K562 (cell line): ENCODE data around the gene KLHL22. TPM values are rescaled to one million over a fixed set of nuclear protein-coding genes. Genes with fewer than 3 reads are reported as not detected.
A peak's percentile ranks its signal among the peaks of the same experiment; 100 is the strongest.

Source experiments
- ATAC-seq: fragments of 200-7000 bp; cut with Tn5 transposase; 3 replicates; pipeline ENCODE4 v1.9.1; 2020; ENCODE audit warnings: moderate library complexity
- BruUV-seq: library from RNA; stranded (reverse); fragments of 400-500 nt; replicated peaks from 2 replicates; lab custom pipeline; 2021; lab: Mats Ljungman, UMichigan
- CTCF ChIA-PET: fragments of 300-600 bp; formaldehyde crosslinking; extraction: SDS; loops from one replicate; lab custom pipeline; 2021; ENCODE audit warnings: low intra/inter-chr PET ratio; lab: Yijun Ruan, JAX
- POLR2A ChIA-PET: fragments of 300-600, 350-650 bp; sonication (Branson Sonifier 250); formaldehyde crosslinking; extraction: SDS; loops from one replicate; lab custom pipeline; 2021; ENCODE audit warnings: antibody characterized with exemption, inconsistent platforms; lab: Yijun Ruan, JAX
- DNase-seq, 4 experiments: peaks; one replicate each; pipeline versions ENCODE4 v3.0.0 to v3.0.0-alpha.2; 2011 to 2018; ENCODE audit warnings: low spot score in 3 of 4, mixed read lengths in 3 of 4; ENCODE audit errors: extremely low read depth in 1 of 4
- FAIRE-seq: peaks from 2 replicates; lab custom pipeline; 2011; peaks lifted over from hg19 to GRCh38; lab: Jason Lieb, UNC
- H2AFZ ChIP-seq: 2 replicates; pipeline ENCODE4 v1.6.0; 2011; ENCODE audit warnings: low read depth, low read length, control low read depth, inconsistent platforms
- H3K27ac ChIP-seq: fragments of 200-600 bp; 3 replicates; pipeline ENCODE4 v1.8.0; 2011; ENCODE audit warnings: low read depth, mild to moderate bottlenecking, control low read depth, inconsistent platforms, low read length, moderate library complexity, mixed read lengths; ENCODE audit errors: extremely low read depth
- H3K27me3 ChIP-seq, 2 experiments: fragments of 300-600 bp in 1 of 2; 2 replicates in 1 of 2; 3 replicates in 1 of 2; pipeline versions ENCODE4 v1.6.0 to v1.8.0; 2011; ENCODE audit warnings: inconsistent platforms in 2 of 2, low read length in 2 of 2, mild to moderate bottlenecking in 1 of 2, mixed read lengths in 1 of 2, moderate library complexity in 1 of 2; ENCODE audit not compliant: control insufficient read depth in 2 of 2, insufficient read depth in 2 of 2
- H3K36me3 ChIP-seq: fragments of 300-600 bp; 3 replicates; pipeline ENCODE4 v1.8.0; 2011; ENCODE audit warnings: mild to moderate bottlenecking, low read length, inconsistent platforms; ENCODE audit not compliant: control insufficient read depth, insufficient read depth
- H3K4me1 ChIP-seq, 2 experiments: fragments of 200-600 bp in 1 of 2; replicated peaks in 1 of 2; 2 replicates in 1 of 2; 3 replicates in 1 of 2; pipeline versions ENCODE4 v1.5.1 to v1.8.0; 2011; ENCODE audit warnings: inconsistent platforms in 2 of 2, low read length in 2 of 2, mild to moderate bottlenecking in 1 of 2, mixed read lengths in 1 of 2, moderate library complexity in 1 of 2; ENCODE audit not compliant: control insufficient read depth in 2 of 2, insufficient read depth in 2 of 2
- H3K4me2 ChIP-seq: 2 replicates; pipeline ENCODE4 v1.6.1; 2011; ENCODE audit warnings: low read length, control low read depth, inconsistent platforms, mixed read lengths; ENCODE audit not compliant: insufficient read depth
- H3K4me3 ChIP-seq: fragments of 200-600 bp; sonication (generic), shearing (Covaris generic); 2 replicates; pipeline ENCODE4 v1.5.1; 2016; ENCODE audit warnings: control low read depth, inconsistent platforms
- H3K79me2 ChIP-seq: fragments of 200-600 bp; 3 replicates; pipeline ENCODE4 v1.8.0; 2011; ENCODE audit warnings: low read length, inconsistent platforms; ENCODE audit not compliant: control insufficient read depth, insufficient read depth
- H3K9ac ChIP-seq, 2 experiments: 2 replicates each; pipeline versions ENCODE4 v1.6.0 to v1.6.1; 2011; ENCODE audit warnings: low read depth in 2 of 2, low read length in 2 of 2, control low read depth in 1 of 2, inconsistent platforms in 1 of 2, mild to moderate bottlenecking in 1 of 2, mixed read lengths in 1 of 2; ENCODE audit not compliant: insufficient read depth in 1 of 2
- H3K9me1 ChIP-seq: one replicate; pipeline ENCODE4 v1.6.0; 2011; ENCODE audit warnings: inconsistent platforms, mild to moderate bottlenecking, low read length, moderate library complexity; ENCODE audit not compliant: control insufficient read depth, insufficient read depth
- H3K9me3 ChIP-seq: replicated peaks from 2 replicates; pipeline ENCODE4 v1.5.1; 2011; ENCODE audit warnings: low read depth, low read length, inconsistent platforms; ENCODE audit not compliant: control insufficient read depth, insufficient read depth
- H4K20me1 ChIP-seq: replicated peaks from 2 replicates; pipeline ENCODE4 v1.6.1; 2011; ENCODE audit warnings: low read length, inconsistent platforms, mixed read lengths; ENCODE audit not compliant: control insufficient read depth, insufficient read depth
- BCOR ChIP-seq: fragments of 450-650 bp; IDR thresholded peaks from 2 replicates; pipeline ENCODE4 v1.6.1; 2016
- BMI1 ChIP-seq: fragments of 150-350 bp; IDR thresholded peaks from 2 replicates; pipeline ENCODE4 v1.6.1; 2014; ENCODE audit warnings: low read length
- CXXC5 ChIP-seq: fragments of 250-450 bp; sonication (Bioruptor Pico); IDR thresholded peaks from 2 replicates; pipeline ENCODE4 v1.8.0; 2022; ENCODE audit warnings: inconsistent platforms, mild to moderate bottlenecking, moderate library complexity
- EZH2 ChIP-seq: IDR thresholded peaks from 2 replicates; pipeline ENCODE4 v1.6.1; 2012; ENCODE audit warnings: low read depth, mild to moderate bottlenecking, inconsistent platforms, low read length, borderline replicate concordance
- FOXP1 ChIP-seq: sonication (generic); formaldehyde crosslinking; IDR thresholded peaks from 2 replicates; pipeline ENCODE4 v1.8.0; 2022; ENCODE audit warnings: mild to moderate bottlenecking, missing genetic modification reagents
- NCOA1 ChIP-seq: fragments of 450-650 bp; IDR thresholded peaks from 2 replicates; pipeline ENCODE4 v1.6.1; 2016; ENCODE audit warnings: low read depth
- NR3C1 ChIP-seq: sonication (generic); formaldehyde crosslinking; IDR thresholded peaks from 2 replicates; pipeline ENCODE4 v1.8.1; 2022; ENCODE audit warnings: missing genetic modification reagents
- OTX1 ChIP-seq: fragments of 450-650 bp; formaldehyde crosslinking; IDR thresholded peaks from 2 replicates; pipeline ENCODE4 v1.4.0; 2022; ENCODE audit warnings: mild to moderate bottlenecking
- PHF21A ChIP-seq: fragments of 450-650 bp; IDR thresholded peaks from 2 replicates; pipeline ENCODE4 v1.6.1; 2017; ENCODE audit warnings: low read depth, borderline replicate concordance
- ZBTB17 ChIP-seq: fragments of 450-650 bp; formaldehyde crosslinking; IDR thresholded peaks from 2 replicates; pipeline ENCODE4 v1.4.0; 2020; ENCODE audit warnings: mild to moderate bottlenecking
- ZNF140 ChIP-seq: fragments of 250-450 bp; sonication (Bioruptor Pico); IDR thresholded peaks from 2 replicates; pipeline ENCODE4 v1.8.0; 2021; ENCODE audit warnings: moderate library complexity, mild to moderate bottlenecking, inconsistent platforms
- ZNF696 ChIP-seq: fragments of 250-450 bp; sonication (Bioruptor Pico); conservative IDR thresholded peaks from 2 replicates; pipeline ENCODE4 v1.4.0; 2020; ENCODE audit warnings: mild to moderate bottlenecking, moderate library complexity
- WGBS: fragments of 100-300 bp; shearing (Covaris generic); methylation state at CpG from one replicate; pipeline ENCODE4 v1.1.6; 2016; ENCODE audit warnings: low coverage, mixed read lengths; ENCODE audit not compliant: insufficient coverage; ENCODE audit errors: missing lambda C conversion rate; 5-methylcytosine and 5-hydroxymethylcytosine counted together
- in situ Hi-C: fragments of 300-500 bp; cut with MboI; formaldehyde crosslinking; loops from 4 replicates; pipeline ENCODE4 v1.15.0; 2018; ENCODE audit warnings: inconsistent platforms, mixed read lengths
- intact Hi-C: fragments of 100-400 bp; cut with micrococcal nuclease; formaldehyde crosslinking; loops from 2 replicates; pipeline ENCODE4 v1.14.2; 2022
- polyA plus RNA-seq, 8 experiments: library from polyadenylated mRNA; depleted of rRNA in 4 of 8; stranded (reverse) in 5 of 8; unstranded in 3 of 8; fragments of >200 nt; fragmentation: Nextera tagmentation in 2 of 8; fragmentation: Illumina TruSeq in 1 of 8; extraction: Ambion mirVana in 2 of 8; extraction: Trizol in 1 of 8; gene quantifications; 2 replicates each; pipeline versions ENCODE4 v1.2.1 to v1.2.3, GENCODE V29; 2011 to 2014; ENCODE audit warnings: inconsistent platforms in 1 of 8, missing spikeins in 1 of 8
- total RNA-seq, 7 experiments: library from RNA; depleted of rRNA in 6 of 7; stranded (reverse); fragments of >200 nt in 6 of 7; fragmentation: Illumina TruSeq in 2 of 7; extraction: Trizol in 2 of 7; gene quantifications; 2 replicates each; pipeline versions ENCODE4 v1.2.1 to v1.2.3, GENCODE V29; 2011 to 2021; ENCODE audit warnings: low replicate concordance in 1 of 7
- TF ChIP-seq, protein P1 (sequence below): fragments of 250-450 bp; sonication (Bioruptor Pico); IDR thresholded peaks from 2 replicates; pipeline ENCODE4 v1.8.0; 2021; ENCODE audit warnings: borderline replicate concordance, mild to moderate bottlenecking, moderate library complexity; ENCODE audit not compliant: poor library complexity, severe bottlenecking
- TF ChIP-seq, protein P2 (sequence below): fragments of 450-650 bp; IDR thresholded peaks from 2 replicates; pipeline ENCODE4 v1.6.1; 2018; ENCODE audit warnings: mild to moderate bottlenecking, low read depth; ENCODE audit not compliant: partially characterized antibody
- TF ChIP-seq, protein P3 (sequence below), 2 experiments: fragments of 450-650 bp in 1 of 2; sonication (generic) in 1 of 2; formaldehyde crosslinking; conservative IDR thresholded peaks; 2 replicates each; pipeline versions ENCODE4 v1.4.0 to v1.8.1; 2020 to 2022; ENCODE audit warnings: mild to moderate bottlenecking in 1 of 2, missing genetic modification reagents in 1 of 2

KLHL22 gene
- total and polyA plus RNA-seq, 9 of the 15 experiments (the other 6 are each of a cell fraction or from before 2014, with no cell fraction given), result 1.3 to 25.6 (median 15.2) TPM

DNA sequence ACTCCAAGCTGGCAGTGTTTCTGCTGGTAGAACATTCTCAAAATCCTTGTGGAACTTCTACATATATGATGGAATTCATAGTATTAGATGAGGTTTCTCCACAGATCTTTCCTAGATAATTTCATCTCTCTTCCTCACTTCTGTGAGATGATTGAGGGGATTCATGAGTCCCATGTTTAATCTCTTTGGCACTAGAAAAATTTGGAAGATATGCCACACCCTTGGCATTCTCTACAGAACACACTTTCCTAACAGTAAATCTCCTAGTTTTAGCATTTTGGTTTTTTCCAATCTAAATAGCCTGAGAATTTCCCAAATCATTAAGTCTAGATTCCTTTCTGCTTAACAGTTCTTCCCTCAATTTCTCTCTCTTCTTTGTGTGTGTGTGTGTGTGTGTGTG lies 47.1 kb upstream of the KLHL22 start:
- peaks cover 4% of the 10 kb centered on the region for H3K9me1 ChIP-seq
- POLR2A ChIA-PET, result interaction anchor here (0.8 to 68.9 kb wide), 4 partner anchors 9 to 23 kb away, joined by 3 to 1693 read pairs (median 12); partner anchors contain the start of gene MED15
- DNase-seq (no peak), ATAC-seq (no peak), FAIRE-seq (no peak)
- no peak for TF ChIP-seq NCOA1
- TF ChIP-seq EZH2, result no peak
- no peak for TF ChIP-seq FOXP1 (CRISPR knock-in tag)
- TF ChIP-seq PHF21A, result no peak
- no peak for TF ChIP-seq NR3C1 (CRISPR knock-in tag)
- TF ChIP-seq BCOR, result no peak
- TF ChIP-seq ZBTB17, result no peak
- H3K4me1 ChIP-seq, result peaks cover 17 to 20% of the 10 kb centered on the region in 2 experiments
- no peak overlapping the region for H3K27ac ChIP-seq
- H3K9ac ChIP-seq, result no peak overlapping the region
- H3K9me3 ChIP-seq, result no peaks in the 10 kb centered on the region
- intact Hi-C loops, result loop anchor here (5.0 kb wide), 1 partner anchor 35 kb away; the partner anchor contains the start of gene MED15
- no peak overlapping the region for H3K4me2 ChIP-seq
- no peaks in the 10 kb centered on the region for H3K27me3 ChIP-seq
- H2AFZ ChIP-seq, result no peak overlapping the region
- peaks cover 17% of the 10 kb centered on the region for H4K20me1 ChIP-seq
- peaks cover 47% of the 10 kb centered on the region for H3K79me2 ChIP-seq
- CTCF ChIA-PET, result no interaction called here
- peaks cover 72% of the 10 kb centered on the region for H3K36me3 ChIP-seq
- BruUV-seq, result no TSS peak
- in situ Hi-C loops, result no loop called here
- H3K4me3 ChIP-seq, result no peak overlapping the region

DNA sequence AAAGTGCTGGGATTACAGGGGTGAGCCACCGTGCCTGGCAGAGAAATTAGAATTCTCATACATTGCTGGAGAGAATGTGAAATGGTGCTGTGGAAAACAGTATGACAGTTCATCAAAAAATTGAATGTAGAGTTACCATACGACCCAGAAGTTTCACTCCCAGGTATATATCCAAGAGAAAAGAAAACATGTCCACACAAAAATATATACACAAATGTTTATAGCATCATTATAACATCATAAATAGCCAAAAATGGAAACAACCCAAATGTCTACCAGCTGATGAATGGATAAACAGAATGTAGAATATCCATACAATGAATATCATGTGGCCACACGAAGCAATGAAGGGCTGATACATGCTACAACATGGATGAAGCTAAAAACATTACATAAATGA lies 46.5 kb upstream of the KLHL22 start:
- FAIRE-seq, result no peak
- peaks cover 20% of the 10 kb centered on the region for H4K20me1 ChIP-seq
- no peak for ATAC-seq
- no peak overlapping the region for H3K4me3 ChIP-seq
- in situ Hi-C loops (no loop called here), intact Hi-C loops (loop anchor here (5.0 kb wide), 1 partner anchor 35 kb away; the partner anchor contains the start of gene MED15)
- BruUV-seq, result no TSS peak
- peaks cover 76% of the 10 kb centered on the region for H3K36me3 ChIP-seq
- H2AFZ ChIP-seq, result no peak overlapping the region
- H3K4me2 ChIP-seq, result no peak overlapping the region
- WGBS, result 77% methylated on average over 3 of the region's 3 CpGs
- peaks cover 17 to 20% of the 10 kb centered on the region in 2 experiments for H3K4me1 ChIP-seq
- H3K9ac ChIP-seq, result no peak overlapping the region
- H3K27me3 ChIP-seq, result no peaks in the 10 kb centered on the region
- DNase-seq, result no peak
- H3K9me3 ChIP-seq, result no peaks in the 10 kb centered on the region
- H3K79me2 ChIP-seq, result peaks cover 48% of the 10 kb centered on the region
- H3K9me1 ChIP-seq, result peaks cover 4% of the 10 kb centered on the region
- ChIA-PET POLR2A (interaction anchor here (0.6 to 68.9 kb wide), 4 partner anchors 10 to 452 kb away, joined by 3 to 1693 read pairs (median 12); partner anchors contain the start of gene MED15), CTCF (interaction anchor here (0.6 kb wide), 1 partner anchor 45 kb away, joined by 3 read pairs; no protein-coding TSS in a partner anchor)
- H3K27ac ChIP-seq, result no peak overlapping the region
- TF ChIP-seq, protein P1, sequence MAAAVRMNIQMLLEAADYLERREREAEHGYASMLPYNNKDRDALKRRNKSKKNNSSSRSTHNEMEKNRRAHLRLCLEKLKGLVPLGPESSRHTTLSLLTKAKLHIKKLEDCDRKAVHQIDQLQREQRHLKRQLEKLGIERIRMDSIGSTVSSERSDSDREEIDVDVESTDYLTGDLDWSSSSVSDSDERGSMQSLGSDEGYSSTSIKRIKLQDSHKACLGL (CRISPR knock-in tag), result no peak
- TF ChIP-seq, protein P2, sequence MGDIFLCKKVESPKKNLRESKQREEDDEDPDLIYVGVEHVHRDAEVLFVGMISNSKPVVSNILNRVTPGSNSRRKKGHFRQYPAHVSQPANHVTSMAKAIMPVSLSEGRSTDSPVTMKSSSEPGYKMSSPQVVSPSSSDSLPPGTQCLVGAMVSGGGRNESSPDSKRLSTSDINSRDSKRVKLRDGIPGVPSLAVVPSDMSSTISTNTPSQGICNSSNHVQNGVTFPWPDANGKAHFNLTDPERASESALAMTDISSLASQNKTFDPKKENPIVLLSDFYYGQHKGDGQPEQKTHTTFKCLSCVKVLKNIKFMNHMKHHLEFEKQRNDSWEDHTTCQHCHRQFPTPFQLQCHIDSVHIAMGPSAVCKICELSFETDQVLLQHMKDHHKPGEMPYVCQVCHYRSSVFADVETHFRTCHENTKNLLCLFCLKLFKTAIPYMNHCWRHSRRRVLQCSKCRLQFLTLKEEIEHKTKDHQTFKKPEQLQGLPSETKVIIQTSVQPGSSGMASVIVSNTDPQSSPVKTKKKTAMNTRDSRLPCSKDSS, result no peak
- no peak for TF ChIP-seq CXXC5
- no peak for TF ChIP-seq OTX1 (CRISPR knock-in tag)
- TF ChIP-seq ZNF696, result 0 out of 2 replicates have a peak, but pooled peaks have one; percentile 19
- TF ChIP-seq, protein P3, sequence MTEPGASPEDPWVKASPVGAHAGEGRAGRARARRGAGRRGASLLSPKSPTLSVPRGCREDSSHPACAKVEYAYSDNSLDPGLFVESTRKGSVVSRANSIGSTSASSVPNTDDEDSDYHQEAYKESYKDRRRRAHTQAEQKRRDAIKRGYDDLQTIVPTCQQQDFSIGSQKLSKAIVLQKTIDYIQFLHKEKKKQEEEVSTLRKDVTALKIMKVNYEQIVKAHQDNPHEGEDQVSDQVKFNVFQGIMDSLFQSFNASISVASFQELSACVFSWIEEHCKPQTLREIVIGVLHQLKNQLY (CRISPR knock-in tag; conservative IDR thresholded peaks at IDR 0.05), result 0 out of 4 replicates have a peak, but pooled peaks of 1 of the 2 experiments have one; percentile 41
- TF ChIP-seq BMI1, result no peak
- 0 out of 2 replicates have a peak, but pooled peaks have one; percentile 58 for TF ChIP-seq ZNF140
